Measurements from ENCODE around the gene NTM.

Gene NTM

GRCh38 chr11:132036746-132037466 is 666.5 kb downstream of the NTM start:
- DNase-seq = no peak

- no peak for DNase-seq
These were observed 667.0 kb downstream of the NTM start for GRCh38 chr11:132037467-132037862.

- no peak for DNase-seq
These were observed 667.5 kb downstream of the NTM start for GRCh38 chr11:132037956-132038355.

- DNase-seq = no peak
These were observed 669.1 kb downstream of the NTM start for GRCh38 chr11:132039521-132039920.

GRCh38 chr11:132042296-132042695 is 671.9 kb downstream of the NTM start:
- DNase-seq = no peak

GRCh38 chr11:132043714-132044113 is 673.3 kb downstream of the NTM start:
- no peak for DNase-seq

GRCh38 chr11:132045107-132045506 is 674.7 kb downstream of the NTM start:
- no peak for DNase-seq

GRCh38 chr11:132046288-132046865 is 676.0 kb downstream of the NTM start:
- no peak for DNase-seq

GRCh38 chr11:132047167-132047566 is 676.8 kb downstream of the NTM start:
- DNase-seq = no peak

GRCh38 chr11:132048040-132048439 is 677.6 kb downstream of the NTM start:
- no peak for DNase-seq

- DNase-seq = no peak
These were observed 678.8 kb downstream of the NTM start for GRCh38 chr11:132049205-132049604.

- no peak for DNase-seq
These were observed 679.6 kb downstream of the NTM start for GRCh38 chr11:132050049-132050448.

- no peak for DNase-seq
These were observed 680.3 kb downstream of the NTM start for GRCh38 chr11:132050577-132051165.

GRCh38 chr11:132051704-132052103 is 681.3 kb downstream of the NTM start:
- DNase-seq = no peak

- DNase-seq = no peak
These were observed 681.9 kb downstream of the NTM start for GRCh38 chr11:132052342-132052741.

GRCh38 chr11:132052904-132053303 is 682.5 kb downstream of the NTM start:
- no peak for DNase-seq

- no peak for DNase-seq
These were observed 684.4 kb downstream of the NTM start for GRCh38 chr11:132054822-132055221.

- no peak for DNase-seq
These were observed 684.9 kb downstream of the NTM start for GRCh38 chr11:132055296-132055695.

- DNase-seq = no peak
These were observed 686.3 kb downstream of the NTM start for GRCh38 chr11:132056689-132057088.

GRCh38 chr11:132057266-132057665 is 686.9 kb downstream of the NTM start:
- DNase-seq = no peak

GRCh38 chr11:132058211-132058772 is 687.9 kb downstream of the NTM start:
- DNase-seq = no peak

- no peak for DNase-seq
These were observed 690.2 kb downstream of the NTM start for GRCh38 chr11:132060567-132060966.

- no peak for DNase-seq
These were observed 691.6 kb downstream of the NTM start for GRCh38 chr11:132062031-132062430.

- no peak for DNase-seq
These were observed 692.1 kb downstream of the NTM start for GRCh38 chr11:132062541-132062940.

Measured in activated CD4-positive, alpha-beta T cell treated with anti-CD3 and anti-CD28 coated beads, Interleukin-10, Interleukin-2, amounts not matched to agents 100 ng/mL and 50 ng/mL, durations not matched to agents 16 hours and 8 hours (primary cell).